ENCODE measurements around the gene WNT2B.

GRCh38 chr1:112507336-112507735, 1.4 kb upstream of the WNT2B start:
- TF ChIP-seq NFYB (CRISPR knock-in tag; conservative IDR thresholded peaks at IDR 0.05; ENCODE audit: low read depth) (no peak), SP1 (CRISPR knock-in tag; conservative IDR thresholded peaks at IDR 0.05) (no peak), CTCF (IDR thresholded peaks at IDR 0.05) (no peak), IRF1 (CRISPR knock-in tag; IDR thresholded peaks at IDR 0.05) (no peak), FOXP1 (CRISPR knock-in tag; IDR thresholded peaks at IDR 0.05; ENCODE audit: borderline replicate concordance) (no peak), USF1 (CRISPR knock-in tag; IDR thresholded peaks at IDR 0.05) (no peak), SMAD3 (CRISPR knock-in tag; IDR thresholded peaks at IDR 0.05; ENCODE audit: borderline replicate concordance) (no peak), JUN (CRISPR knock-in tag; IDR thresholded peaks at IDR 0.05) (no peak), CREB1 (CRISPR knock-in tag; IDR thresholded peaks at IDR 0.05) (no peak), TEAD4 (CRISPR knock-in tag; IDR thresholded peaks at IDR 0.05) (no peak), ZNF532 (CRISPR knock-in tag; IDR thresholded peaks at IDR 0.05; ENCODE audit: borderline replicate concordance) (no peak)

Measured in WTC11 (cell line).